Measurements from ENCODE around the gene ACBD6.

GRCh38 chr1:180545991-180546390, 43.6 kb upstream of the ACBD6 start:
- no peak for TF ChIP-seq CTCF (IDR thresholded peaks at IDR 0.05; ENCODE audit: insufficient read depth, low read depth, low read length)
- TF ChIP-seq EZH2 (IDR thresholded peaks at IDR 0.05; ENCODE audit: insufficient read depth, low read length) = no peak

Measured in astrocyte (in vitro differentiated cells and primary cell).